Measurements from ENCODE around the gene TMEM232. TPM values are rescaled to one million over a fixed set of nuclear protein-coding genes. Genes with fewer than 3 reads are reported as not detected.

The TMEM232 gene
- total RNA-seq, 4 donors from 2014 or later = 0.54 to 2.3 (median 0.93) TPM

- no peak overlapping the region for H3K4me3 ChIP-seq (ENCODE audit: low read depth, poor library complexity, severe bottlenecking)
- DNase-seq (ENCODE audit: low spot score in 2 of 2) = no peak
- intact Hi-C loops (cut with DNase I; ENCODE audit: low total_unique reads) = no loop called here
- 92 to 100% methylated on average over 1 of the region's 1 CpG for WGBS, 2 donors
- no peak for TF ChIP-seq POLR2A (IDR thresholded peaks at IDR 0.05)
- TF ChIP-seq CTCF (IDR thresholded peaks at IDR 0.05) = no peak
These were observed 95.2 kb downstream of the TMEM232 start for GRCh38 chr5:110631236-110631635.

- WGBS, 2 donors = 85 to 88% methylated on average over 4 of the region's 4 CpGs
- intact Hi-C loops (cut with DNase I; ENCODE audit: low total_unique reads) = no loop called here
- no peak for DNase-seq (ENCODE audit: low spot score in 2 of 2)
- H3K4me3 ChIP-seq (ENCODE audit: low read depth, poor library complexity, severe bottlenecking) = no peak overlapping the region
- no peak for TF ChIP-seq CTCF (IDR thresholded peaks at IDR 0.05)
- no peak for TF ChIP-seq POLR2A (IDR thresholded peaks at IDR 0.05)
These were observed 96.1 kb downstream of the TMEM232 start for GRCh38 chr5:110630350-110630749.

GRCh38 chr5:110625376-110625999, 101.0 kb downstream of the TMEM232 start:
- H3K4me3 ChIP-seq (ENCODE audit: low read depth, poor library complexity, severe bottlenecking) = no peak overlapping the region
- 0 to 2% methylated on average over 2 of the region's 2 CpGs for WGBS, 2 donors
- TF ChIP-seq POLR2A (IDR thresholded peaks at IDR 0.05) (no peak), CTCF (IDR thresholded peaks at IDR 0.05) (no peak)
- intact Hi-C loops (cut with DNase I; ENCODE audit: low total_unique reads) = no loop called here
- DNase-seq (ENCODE audit: low spot score in 2 of 2) = no peak

GRCh38 chr5:110623874-110624273, 102.6 kb downstream of the TMEM232 start:
- TF ChIP-seq CTCF (IDR thresholded peaks at IDR 0.05) (no peak), POLR2A (IDR thresholded peaks at IDR 0.05) (no peak)
- DNase-seq (ENCODE audit: low spot score in 2 of 2) = no peak
- no peak overlapping the region for H3K4me3 ChIP-seq (ENCODE audit: low read depth, poor library complexity, severe bottlenecking)
- intact Hi-C loops (cut with DNase I; ENCODE audit: low total_unique reads) = no loop called here

GRCh38 chr5:110618941-110619340, 107.5 kb downstream of the TMEM232 start:
- 85 to 89% methylated on average over 1 of the region's 1 CpG for WGBS, 2 donors
- no peak for DNase-seq (ENCODE audit: low spot score in 2 of 2)
- intact Hi-C loops (cut with DNase I; ENCODE audit: low total_unique reads) = no loop called here
- H3K4me3 ChIP-seq (ENCODE audit: low read depth, poor library complexity, severe bottlenecking) = no peak overlapping the region
- TF ChIP-seq CTCF (IDR thresholded peaks at IDR 0.05) (no peak), POLR2A (IDR thresholded peaks at IDR 0.05) (no peak)

GRCh38 chr5:110616009-110616408, 110.5 kb downstream of the TMEM232 start:
- no peak overlapping the region for H3K4me3 ChIP-seq (ENCODE audit: low read depth, poor library complexity, severe bottlenecking)
- WGBS, 2 donors = 92 to 100% methylated on average over 1 of the region's 1 CpG
- TF ChIP-seq CTCF (IDR thresholded peaks at IDR 0.05) (no peak), POLR2A (IDR thresholded peaks at IDR 0.05) (no peak)
- intact Hi-C loops (cut with DNase I; ENCODE audit: low total_unique reads) = no loop called here
- DNase-seq (ENCODE audit: low spot score in 2 of 2) = no peak

Data from lower leg skin (tissue), 4 donors.